Heart right ventricle (tissue), 16 donors: ENCODE results near the gene PCDHGA8. TPM values are rescaled to one million over a fixed set of nuclear protein-coding genes. Genes with fewer than 3 reads are reported as not detected.

Experiments
- ATAC-seq, 8 donors: fragments of 200-7000 bp; cut with Tn5 transposase; one replicate each; pipeline ENCODE4 v1.9.1; 2020; ENCODE audit warnings: mild to moderate bottlenecking in 8 of 8, moderate library complexity in 8 of 8, moderate number of reproducible peaks in 1 of 8
- DNase-seq, 2 donors: peaks; one replicate each; pipeline ENCODE4 v3.0.0-alpha.2; 2020
- H3K27ac ChIP-seq, 10 donors: fragments of 200-600 bp; sonication (generic) in 2 of 10; one replicate each; pipeline versions ENCODE4 v1.5.0 to v1.8.0; 2020 to 2022; ENCODE audit warnings: mild to moderate bottlenecking in 3 of 10
- H3K27me3 ChIP-seq, 7 donors: fragments of 200-600 bp; one replicate each; pipeline ENCODE4 v1.8.0; 2021 to 2022; ENCODE audit warnings: mild to moderate bottlenecking in 2 of 7
- H3K36me3 ChIP-seq, 9 donors: fragments of 200-600 bp; sonication (generic) in 1 of 9; one replicate each; pipeline versions ENCODE4 v1.5.0 to v1.8.0; 2020 to 2022; ENCODE audit warnings: mild to moderate bottlenecking in 2 of 9
- H3K4me1 ChIP-seq, 9 donors: fragments of 200-600 bp; sonication (generic) in 1 of 9; one replicate each; pipeline versions ENCODE4 v1.5.0 to v1.8.0; 2020 to 2022; ENCODE audit warnings: mild to moderate bottlenecking in 4 of 9
- H3K4me3 ChIP-seq, 10 donors: fragments of 200-600 bp; sonication (generic) in 2 of 10; one replicate each; pipeline versions ENCODE4 v1.5.0 to v1.8.0; 2020 to 2022; ENCODE audit warnings: mild to moderate bottlenecking in 7 of 10, moderate library complexity in 2 of 10
- H3K9me3 ChIP-seq, 11 donors: fragments of 200-600 bp in 10 of 11; sonication (generic) in 2 of 11; one replicate each; pipeline versions ENCODE4 v1.5.0 to v1.8.0; 2013 to 2022; ENCODE audit warnings: mild to moderate bottlenecking in 2 of 11, control low read depth in 1 of 11, moderate library complexity in 1 of 11
- CTCF ChIP-seq, 9 donors: fragments of 200-600 bp; sonication (generic) in 2 of 9; IDR thresholded peaks; one replicate each; pipeline versions ENCODE4 v1.5.0 to v1.8.0; 2021 to 2022; ENCODE audit warnings: antibody characterized with exemption in 9 of 9, mild to moderate bottlenecking in 5 of 9, moderate library complexity in 1 of 9
- WGBS, 2 donors: extraction: QIAGEN DNeasy Blood & Tissue Kit; methylation state at CpG; one replicate each; pipeline ENCODE4 v1.1.7; 2013; ENCODE audit warnings: inconsistent platforms in 1 of 2; 5-methylcytosine and 5-hydroxymethylcytosine counted together
- intact Hi-C, 10 donors: fragments of 100-400 bp; cut with DNase I; formaldehyde crosslinking; loops; one replicate each; pipeline versions ENCODE4 v1.11.1 to v1.14.2; 2022
- polyA plus RNA-seq, 2 donors: library from polyadenylated mRNA; stranded (reverse); fragments of 200-250 nt; gene quantifications; one replicate each; pipeline ENCODE4 v1.2.3, GENCODE V29; 2013
- total RNA-seq, 10 donors: library from RNA; stranded (reverse); fragmentation: NEBNext Ultra II Directional in 3 of 10; extraction: Animal tissue kit (Norgen Biotek cat#: 25700) in 3 of 10; gene quantifications; one replicate each; pipeline versions ENCODE4 v1.2.1 to v1.2.4, GENCODE V29; 2021 to 2023
- donor health status: Arrhythmogenic right ventricular cardiomyopathy.
- donor health status: ischemic (EF 13 %, LVEDD 7.1; RV severe dilation, severe dysfunction).
- donor health status: healthy with polysubstance abuse.
- donor health status: DM: no; HTN: yes; CAD: no.
- donor health status: DM: no; HTN: no; CAD: no.
- donor health status: ischemic (EF 25% LVEDD 6.9; RV normal size, moderate dysfunction).
- donor health status: ischemic (EF 25% LVEDD 5.7; RV mildly dilated, moderate dysfunction).
- donor health status: healthy.
- donor health status: DM: yes; HTN: yes; CAD: no.
- donor health status: Ischemic cardiomyopathy.
- donor health status: ischemic (EF 35%, LVEDD 5.7; RV mildly dilated, moderate dysfunction).
- donor health status: nonischemic (EF 11% LVEDD 7.7; RV severe dilation, severe dysfunction).
- donor health status: DM: yes; HTN: yes; CAD: no.
- donor health status: PGD.
- donor health status: ischemic (EF 29% LVEDD 5.4; RV normal size, mild dysfunction).
- donor health status: nonischemic (EF 23%, LVEDD 6.1; RV moderate dilation, normal function).

Gene PCDHGA8
- total and polyA plus RNA-seq, 12 donors: 0.28 to 11.2 (median 8.5) TPM

GRCh38 chr5:141409598-141410306, 17.3 kb downstream of the PCDHGA8 start:
- Histone ChIP-seq H3K27me3 (peaks cover 0 to 95% (median 0%) of the 10 kb centered on the region in 7 donors), H3K36me3 (peaks cover 0 to 75% (median 0%) of the 10 kb centered on the region in 9 donors), H3K4me1 (peaks cover 0 to 15% (median 0%) of the 10 kb centered on the region in 9 donors), H3K27ac (no peak overlapping the region), H3K4me3 (no peak overlapping the region), H3K9me3 (peaks cover 0 to 100% (median 48%) of the 10 kb centered on the region in 11 donors)
- no peak for TF ChIP-seq CTCF (IDR thresholded peaks at IDR 0.05)
- intact Hi-C loops: loop anchor here in 4 of 10 donors (5.0 to 10.0 kb wide), 6 partner anchors 55 to 195 kb away; partner anchors contain the start of genes PCDHB13 (in 1 of the 4), PCDHGA4 (in 1 of the 4), PCDHGB1 (in 1 of the 4) and PCDHGB2 (in 1 of the 4)
- ATAC-seq (peak in 1 of 8 donors; percentile 29), DNase-seq (no peak)
- WGBS, 2 donors: 30 to 34% methylated on average over 64 of the region's 64 CpGs

GRCh38 chr5:141411575-141411974, 19.1 kb downstream of the PCDHGA8 start:
- H3K4me3 ChIP-seq: no peak overlapping the region
- no peak for TF ChIP-seq CTCF (IDR thresholded peaks at IDR 0.05)
- H3K27me3 ChIP-seq: peaks cover 0 to 96% (median 0%) of the 10 kb centered on the region in 7 donors
- H3K36me3 ChIP-seq: peaks cover 0 to 66% (median 0%) of the 10 kb centered on the region in 9 donors
- H3K9me3 ChIP-seq: peaks cover 0 to 100% (median 54%) of the 10 kb centered on the region in 11 donors
- WGBS, 2 donors: 74 to 75% methylated on average over 3 of the region's 3 CpGs
- H3K4me1 ChIP-seq: peaks cover 0 to 15% (median 0%) of the 10 kb centered on the region in 9 donors
- no peak overlapping the region for H3K27ac ChIP-seq
- no peak for ATAC-seq
- intact Hi-C loops: loop anchor here in 4 of 10 donors (5.0 to 10.0 kb wide), 4 partner anchors 113 to 197 kb away; partner anchors contain the start of gene PCDHB13 (in 1 of the 4)
- no peak for DNase-seq

- Histone ChIP-seq H3K27ac (peak within 1 kb of the TSS in 4 of 10 donors; percentile 1 to 24 (median 8)), H3K36me3 (peaks cover 0 to 62% (median 0%) of the 10 kb centered on the region in 9 donors), H3K4me1 (peaks cover 0 to 19% (median 0%) of the 10 kb centered on the region in 9 donors), H3K27me3 (peaks cover 0 to 96% (median 0%) of the 10 kb centered on the region in 7 donors), H3K9me3 (peaks cover 0 to 100% (median 46%) of the 10 kb centered on the region in 11 donors), H3K4me3 (peak within 1 kb of the TSS in 9 of 10 donors; percentile 5 to 48 (median 34))
- 27 to 36% methylated on average over 31 of the region's 31 CpGs for WGBS, 2 donors
- peak; percentile 18 to 59 (median 52) for TF ChIP-seq CTCF (IDR thresholded peaks at IDR 0.05)
- DNase-seq: no peak
- peak in 6 of 8 donors; percentile 55 to 65 (median 60) for ATAC-seq
- intact Hi-C loops: loop anchor here in 4 of 10 donors (5.0 to 10.0 kb wide), 4 partner anchors 112 to 198 kb away; partner anchors contain the start of gene PCDHB13 (in 1 of the 4)
These were observed 20.6 kb downstream of the PCDHGA8 start, which contains the start of gene PCDHGA10 for GRCh38 chr5:141412854-141413539. Gene PCDHGA10 (plus strand): TSS chr5:141412987. CDS start chr5:141413176, 189 bp downstream.
